ENCODE data around the gene LPXN.

The LPXN gene

GRCh38 chr11:58567889-58568512 lies 7.7 kb downstream of the LPXN start:
- no peak for DNase-seq (ENCODE audit: extremely low read depth, low read depth)

DNA sequence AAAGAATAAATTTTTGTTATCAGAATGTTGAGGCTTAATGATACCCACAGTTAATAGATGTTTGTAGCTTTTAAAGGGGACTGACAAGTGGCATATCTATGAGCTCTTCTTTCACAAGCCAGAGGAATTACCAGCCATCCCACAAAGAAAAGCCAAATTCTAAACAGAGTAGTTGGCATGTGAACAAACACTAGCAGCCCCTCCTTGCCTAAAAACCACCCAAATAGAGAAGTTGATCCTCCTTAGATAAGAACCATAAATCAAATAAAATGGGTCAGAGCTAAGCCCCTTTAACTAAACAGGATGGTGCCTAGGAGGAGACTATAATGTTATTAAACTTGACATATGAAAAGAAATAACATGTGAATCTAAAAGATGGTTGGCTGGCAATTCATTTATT lies 11.4 kb downstream of the LPXN start:
- DNase-seq (ENCODE audit: extremely low read depth, low read depth): no peak
- no peak for TF ChIP-seq CTCF (IDR thresholded peaks at IDR 0.05; ENCODE audit: low read depth, low read length)

More at GRCh38 chr11:58567889-58568512, 7.7 kb downstream of the LPXN start:
- peak; percentile 87 for TF ChIP-seq CTCF (IDR thresholded peaks at IDR 0.05; ENCODE audit: low read depth, low read length)

DNA sequence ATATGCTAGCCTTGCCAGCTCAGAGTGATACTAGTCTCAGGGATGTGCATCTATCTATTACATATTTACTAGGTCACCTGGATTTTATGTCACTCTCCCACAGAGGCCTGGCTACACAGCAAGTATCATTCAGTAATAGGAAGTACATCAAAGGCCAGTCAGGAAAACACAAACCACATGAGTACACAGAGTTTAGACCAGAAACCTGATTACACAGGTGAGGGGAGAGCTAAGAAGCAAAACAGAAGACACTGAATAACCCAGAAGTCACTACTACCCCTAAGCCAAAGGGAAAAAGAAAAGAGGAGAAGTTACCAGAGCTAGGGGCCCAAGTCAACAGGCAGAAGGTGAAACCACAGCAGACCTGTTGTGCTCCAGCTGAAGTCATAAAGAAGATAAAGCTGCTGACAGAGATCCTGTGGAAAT lies 13.3 kb downstream of the LPXN start:
- TF ChIP-seq CTCF (IDR thresholded peaks at IDR 0.05; ENCODE audit: low read depth, low read length): no peak
- no peak for DNase-seq (ENCODE audit: extremely low read depth, low read depth)

- no peak for DNase-seq (ENCODE audit: extremely low read depth, low read depth)
- no peak for TF ChIP-seq CTCF (IDR thresholded peaks at IDR 0.05; ENCODE audit: low read depth, low read length)
Observed at GRCh38 chr11:58561394-58562098, 14.1 kb downstream of the LPXN start.

DNA sequence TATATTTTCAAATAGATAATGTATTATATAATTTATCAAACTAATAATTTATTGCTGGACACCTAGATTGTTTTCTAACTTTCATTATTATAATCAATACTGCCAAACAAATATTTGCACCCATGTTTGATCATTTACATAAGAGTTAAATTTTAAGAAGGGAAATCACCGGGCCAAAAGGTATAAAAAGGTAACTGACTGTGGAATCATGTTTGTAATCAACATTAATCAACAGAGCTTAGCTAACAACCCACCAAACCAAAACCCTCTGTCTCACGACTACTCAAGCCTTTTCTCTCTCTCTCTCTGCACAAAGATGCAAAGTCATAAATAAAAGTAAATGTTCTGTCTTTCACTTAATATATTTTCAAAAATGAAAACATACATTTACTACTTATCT lies 14.8 kb downstream of the LPXN start:
- DNase-seq (ENCODE audit: extremely low read depth, low read depth): no peak
- no peak for TF ChIP-seq CTCF (IDR thresholded peaks at IDR 0.05; ENCODE audit: low read depth, low read length)

GRCh38 chr11:58549644-58550043 lies 26.0 kb downstream of the LPXN start:
- TF ChIP-seq CTCF (IDR thresholded peaks at IDR 0.05; ENCODE audit: low read depth, low read length): no peak
- DNase-seq (ENCODE audit: extremely low read depth, low read depth): no peak

GRCh38 chr11:58546841-58547240 lies 28.8 kb downstream of the LPXN start:
- DNase-seq (ENCODE audit: extremely low read depth, low read depth): no peak
- TF ChIP-seq CTCF (IDR thresholded peaks at IDR 0.05; ENCODE audit: low read depth, low read length): no peak
